HEK293 (cell line): ENCODE data around the gene NCKAP5.

Experiments
- CTCF ChIA-PET: fragments of 350-600 bp; formaldehyde crosslinking; extraction: SDS; loops from one replicate; lab custom pipeline; 2021; ENCODE audit warnings: antibody characterized with exemption; lab: Yijun Ruan, JAX
- POLR2A ChIA-PET: fragments of 300-600 bp; formaldehyde crosslinking; extraction: SDS; loops from one replicate; lab custom pipeline; 2020; ENCODE audit warnings: antibody characterized with exemption, inconsistent platforms; lab: Yijun Ruan, JAX
- H3K27ac ChIP-seq: fragments of 200-500 bp; sonication (Bioruptor generic); 2 replicates; pipeline ENCODE4 v1.5.1; 2014; ENCODE audit warnings: low read depth, low read length, control low read depth, inconsistent platforms; ENCODE audit errors: extremely low read depth
- H3K36me3 ChIP-seq, 2 experiments: fragments of 200-500 bp in 1 of 2; sonication (Bioruptor generic) in 1 of 2; 1 replicate in 1 of 2; 2 replicates in 1 of 2; pipeline ENCODE4 v1.5.1; 2014 to 2017; ENCODE audit warnings: inconsistent platforms in 2 of 2, low read length in 2 of 2; ENCODE audit not compliant: control insufficient read depth in 2 of 2, insufficient read depth in 1 of 2
- H3K4me1 ChIP-seq: fragments of 200-500 bp; sonication (Bioruptor generic); 2 replicates; pipeline ENCODE4 v1.5.1; 2014; ENCODE audit warnings: mild to moderate bottlenecking, low read length, inconsistent platforms; ENCODE audit not compliant: control insufficient read depth, insufficient read depth
- H3K4me3 ChIP-seq: 2 replicates; pipeline ENCODE4 v1.5.1; 2011; ENCODE audit warnings: low read depth, mild to moderate bottlenecking, control low read depth, low read length, moderate library complexity
- H3K9me3 ChIP-seq: fragments of 200-500 bp; sonication (Bioruptor generic); 2 replicates; pipeline ENCODE4 v1.5.1; 2014; ENCODE audit warnings: low read depth, low read length, inconsistent platforms; ENCODE audit not compliant: control insufficient read depth, insufficient read depth
- CTCF ChIP-seq: fragments of 450-650 bp; formaldehyde crosslinking; IDR thresholded peaks from 2 replicates; pipeline ENCODE4 v1.5.1; 2016; ENCODE audit warnings: missing biosample characterization, missing genetic modification characterization
- FEZF1 ChIP-seq: fragments of 450-650 bp; formaldehyde crosslinking; IDR thresholded peaks from 2 replicates; pipeline ENCODE4 v1.5.1; 2016; ENCODE audit warnings: missing biosample characterization, missing genetic modification characterization
- GFI1B ChIP-seq: fragments of 450-650 bp; formaldehyde crosslinking; IDR thresholded peaks from 2 replicates; pipeline ENCODE4 v1.5.1; 2016; ENCODE audit warnings: missing biosample characterization, missing genetic modification characterization
- GLIS2 ChIP-seq: fragments of 450-650 bp; formaldehyde crosslinking; IDR thresholded peaks from 2 replicates; pipeline ENCODE4 v1.5.1; 2016; ENCODE audit warnings: missing biosample characterization, missing genetic modification characterization
- HOXD13 ChIP-seq: sonication (generic); formaldehyde crosslinking; IDR thresholded peaks from 2 replicates; pipeline ENCODE4 v1.8.0; 2022; ENCODE audit warnings: missing genetic modification reagents, borderline replicate concordance
- KLF7 ChIP-seq: fragments of 450-650 bp; formaldehyde crosslinking; IDR thresholded peaks from 2 replicates; pipeline ENCODE4 v1.5.1; 2016; ENCODE audit warnings: missing biosample characterization, missing genetic modification characterization, borderline replicate concordance
- KLF8 ChIP-seq: fragments of 450-650 bp; formaldehyde crosslinking; IDR thresholded peaks from 2 replicates; pipeline ENCODE4 v1.5.1; 2016; ENCODE audit warnings: missing biosample characterization, missing genetic modification characterization
- PBX3 ChIP-seq: sonication (generic); formaldehyde crosslinking; IDR thresholded peaks from 2 replicates; pipeline ENCODE4 v1.8.1; 2022; ENCODE audit warnings: mild to moderate bottlenecking, moderate library complexity, missing genetic modification reagents
- RBAK ChIP-seq: fragments of 450-650 bp; formaldehyde crosslinking; IDR thresholded peaks from 2 replicates; pipeline ENCODE4 v1.5.1; 2016; ENCODE audit warnings: missing biosample characterization, missing genetic modification characterization
- TRIM28 ChIP-seq: IDR thresholded peaks from 2 replicates; pipeline ENCODE4 v1.6.1; 2011; ENCODE audit warnings: low read length, control low read depth, borderline replicate concordance
- ZBTB11 ChIP-seq: fragments of 450-650 bp; formaldehyde crosslinking; conservative IDR thresholded peaks from 2 replicates; pipeline ENCODE4 v1.5.1; 2016; ENCODE audit warnings: low read depth, missing biosample characterization, missing genetic modification characterization
- ZNF121 ChIP-seq: fragments of 450-650 bp; formaldehyde crosslinking; IDR thresholded peaks from 2 replicates; pipeline ENCODE4 v1.5.1; 2016; ENCODE audit warnings: missing biosample characterization, missing genetic modification characterization
- ZNF174 ChIP-seq: fragments of 450-650 bp; formaldehyde crosslinking; IDR thresholded peaks from 2 replicates; pipeline ENCODE4 v1.5.0; 2017; ENCODE audit warnings: missing biosample characterization, mild to moderate bottlenecking, missing genetic modification characterization
- ZNF214 ChIP-seq: fragments of 450-650 bp; formaldehyde crosslinking; IDR thresholded peaks from 2 replicates; pipeline ENCODE4 v1.5.1; 2017; ENCODE audit warnings: missing biosample characterization, mild to moderate bottlenecking, missing genetic modification characterization, borderline replicate concordance
- ZNF221 ChIP-seq: fragments of 450-650 bp; formaldehyde crosslinking; IDR thresholded peaks from 2 replicates; pipeline ENCODE4 v1.5.1; 2017; ENCODE audit warnings: missing biosample characterization, missing genetic modification characterization, borderline replicate concordance
- ZNF274 ChIP-seq, 2 experiments: fragments of 200-500 bp in 1 of 2; fragments of 450-650 bp in 1 of 2; sonication (Bioruptor generic) in 1 of 2; formaldehyde crosslinking in 1 of 2; IDR thresholded peaks; 2 replicates each; pipeline versions ENCODE4 v1.5.1 to v1.6.1; 2014 to 2016; ENCODE audit warnings: borderline replicate concordance in 1 of 2, inconsistent platforms in 1 of 2, low read length in 1 of 2, missing biosample characterization in 1 of 2, missing genetic modification characterization in 1 of 2
- ZNF350 ChIP-seq: fragments of 450-650 bp; formaldehyde crosslinking; IDR thresholded peaks from 2 replicates; pipeline ENCODE4 v1.5.0; 2017; ENCODE audit warnings: missing biosample characterization, mild to moderate bottlenecking, missing genetic modification characterization
- ZNF37A ChIP-seq: fragments of 450-650 bp; IDR thresholded peaks from 2 replicates; pipeline ENCODE4 v1.5.1; 2018; ENCODE audit warnings: missing biosample characterization, missing genetic modification characterization
- ZNF404 ChIP-seq: fragments of 450-650 bp; formaldehyde crosslinking; IDR thresholded peaks from 2 replicates; pipeline ENCODE4 v1.5.1; 2017; ENCODE audit warnings: missing biosample characterization, missing genetic modification characterization
- ZNF501 ChIP-seq: fragments of 450-650 bp; formaldehyde crosslinking; IDR thresholded peaks from 2 replicates; pipeline ENCODE4 v1.5.1; 2016; ENCODE audit warnings: missing biosample characterization, missing genetic modification characterization
- ZNF600 ChIP-seq: fragments of 450-650 bp; formaldehyde crosslinking; IDR thresholded peaks from 2 replicates; pipeline ENCODE4 v1.5.1; 2016; ENCODE audit warnings: missing biosample characterization, missing genetic modification characterization
- ZNF623 ChIP-seq: fragments of 450-650 bp; formaldehyde crosslinking; IDR thresholded peaks from 2 replicates; pipeline ENCODE4 v1.5.1; 2016; ENCODE audit warnings: missing biosample characterization, missing genetic modification characterization
- ZNF654 ChIP-seq: fragments of 450-650 bp; formaldehyde crosslinking; IDR thresholded peaks from 2 replicates; pipeline ENCODE4 v1.5.1; 2016; ENCODE audit warnings: low read depth, missing biosample characterization, missing genetic modification characterization
- ZSCAN23 ChIP-seq: fragments of 450-650 bp; formaldehyde crosslinking; IDR thresholded peaks from 2 replicates; pipeline ENCODE4 v1.5.1; 2016; ENCODE audit warnings: missing biosample characterization, missing genetic modification characterization
- TF ChIP-seq, protein P1 (sequence below): fragments of 450-650 bp; formaldehyde crosslinking; IDR thresholded peaks from 2 replicates; pipeline ENCODE4 v1.5.1; 2017; ENCODE audit warnings: missing biosample characterization, missing genetic modification characterization
- TF ChIP-seq, protein P2 (sequence below): fragments of 450-650 bp; formaldehyde crosslinking; IDR thresholded peaks from 2 replicates; pipeline ENCODE4 v1.5.1; 2016; ENCODE audit warnings: missing biosample characterization, missing genetic modification characterization

NCKAP5 gene

GRCh38 chr2:133421516-133422324, 146.5 kb downstream of the NCKAP5 start (continued):
- TF ChIP-seq ZNF600 (tag by site-specific recombination) (peak; percentile 36; the same call in 1 of the 2 replicates), FEZF1 (peak; percentile 46; the same call in 1 of the 2 replicates), ZNF214 (tag by site-specific recombination) (no peak), TRIM28 (peak; percentile 45; the same call in 1 of the 2 replicates), GLIS2 (tag by site-specific recombination) (no peak), CTCF (peak; percentile 53), ZNF654 (tag by site-specific recombination) (0 out of 2 replicates have a peak, but pooled peaks have one; percentile 2), ZNF121 (tag by site-specific recombination) (no peak), ZNF350 (tag by site-specific recombination) (no peak), ZNF501 (tag by site-specific recombination) (no peak)

GRCh38 chr2:133420788-133421187, 147.5 kb downstream of the NCKAP5 start:
- ChIA-PET POLR2A (no interaction called here), CTCF (interaction anchor here (0.6 to 1.8 kb wide), 3 partner anchors 140 to 423 kb away, joined by 3 to 10 read pairs (median 6); no protein-coding TSS in a partner anchor)
- no peaks in the 10 kb centered on the region for H3K36me3 ChIP-seq
- TF ChIP-seq HOXD13 (CRISPR knock-in tag) (no peak), ZNF221 (tag by site-specific recombination) (no peak), ZNF623 (tag by site-specific recombination) (no peak), ZSCAN23 (no peak), KLF7 (tag by site-specific recombination) (no peak), ZNF404 (no peak), GFI1B (tag by site-specific recombination) (no peak), ZNF274 (IDR thresholded peaks at IDR 0.05; ENCODE audit: low read length) (no peak), ZNF274 (tag by site-specific recombination; IDR thresholded peaks at IDR 0.05; ENCODE audit: borderline replicate concordance) (no peak), PBX3 (CRISPR knock-in tag) (no peak), RBAK (tag by site-specific recombination) (no peak), KLF8 (no peak), ZNF37A (tag by site-specific recombination) (no peak), ZNF600 (tag by site-specific recombination) (no peak), ZBTB11 (tag by site-specific recombination) (no peak), ZNF174 (no peak)
- TF ChIP-seq, protein P1, sequence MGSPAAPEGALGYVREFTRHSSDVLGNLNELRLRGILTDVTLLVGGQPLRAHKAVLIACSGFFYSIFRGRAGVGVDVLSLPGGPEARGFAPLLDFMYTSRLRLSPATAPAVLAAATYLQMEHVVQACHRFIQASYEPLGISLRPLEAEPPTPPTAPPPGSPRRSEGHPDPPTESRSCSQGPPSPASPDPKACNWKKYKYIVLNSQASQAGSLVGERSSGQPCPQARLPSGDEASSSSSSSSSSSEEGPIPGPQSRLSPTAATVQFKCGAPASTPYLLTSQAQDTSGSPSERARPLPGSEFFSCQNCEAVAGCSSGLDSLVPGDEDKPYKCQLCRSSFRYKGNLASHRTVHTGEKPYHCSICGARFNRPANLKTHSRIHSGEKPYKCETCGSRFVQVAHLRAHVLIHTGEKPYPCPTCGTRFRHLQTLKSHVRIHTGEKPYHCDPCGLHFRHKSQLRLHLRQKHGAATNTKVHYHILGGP (tag by site-specific recombination), result no peak
- TF ChIP-seq, protein P2, sequence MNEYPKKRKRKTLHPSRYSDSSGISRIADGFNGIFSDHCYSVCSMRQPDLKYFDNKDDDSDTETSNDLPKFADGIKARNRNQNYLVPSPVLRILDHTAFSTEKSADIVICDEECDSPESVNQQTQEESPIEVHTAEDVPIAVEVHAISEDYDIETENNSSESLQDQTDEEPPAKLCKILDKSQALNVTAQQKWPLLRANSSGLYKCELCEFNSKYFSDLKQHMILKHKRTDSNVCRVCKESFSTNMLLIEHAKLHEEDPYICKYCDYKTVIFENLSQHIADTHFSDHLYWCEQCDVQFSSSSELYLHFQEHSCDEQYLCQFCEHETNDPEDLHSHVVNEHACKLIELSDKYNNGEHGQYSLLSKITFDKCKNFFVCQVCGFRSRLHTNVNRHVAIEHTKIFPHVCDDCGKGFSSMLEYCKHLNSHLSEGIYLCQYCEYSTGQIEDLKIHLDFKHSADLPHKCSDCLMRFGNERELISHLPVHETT (tag by site-specific recombination), result no peak

More at GRCh38 chr2:133420788-133421187, 147.5 kb downstream of the NCKAP5 start:
- H3K4me1 ChIP-seq, result peaks cover 3% of the 10 kb centered on the region; the same call in 1 of the 2 replicates
- no peaks in the 10 kb centered on the region for H3K9me3 ChIP-seq
- no peak overlapping the region for H3K4me3 ChIP-seq
- H3K27ac ChIP-seq, result no peak overlapping the region
